Astrocyte (in vitro differentiated cells and primary cell): ENCODE data around the gene GMCL2.

Experiments
- EZH2 ChIP-seq: IDR thresholded peaks from 2 replicates; pipeline ENCODE4 v1.6.1; 2012; ENCODE audit warnings: mild to moderate bottlenecking, low read length, inconsistent platforms; ENCODE audit not compliant: insufficient read depth
- TF ChIP-seq, protein P1 (sequence below): IDR thresholded peaks from 2 replicates; pipeline ENCODE4 v1.5.1; 2011; ENCODE audit warnings: low read depth, mild to moderate bottlenecking, inconsistent platforms, low read length, moderate library complexity; ENCODE audit not compliant: insufficient read depth

DNA sequence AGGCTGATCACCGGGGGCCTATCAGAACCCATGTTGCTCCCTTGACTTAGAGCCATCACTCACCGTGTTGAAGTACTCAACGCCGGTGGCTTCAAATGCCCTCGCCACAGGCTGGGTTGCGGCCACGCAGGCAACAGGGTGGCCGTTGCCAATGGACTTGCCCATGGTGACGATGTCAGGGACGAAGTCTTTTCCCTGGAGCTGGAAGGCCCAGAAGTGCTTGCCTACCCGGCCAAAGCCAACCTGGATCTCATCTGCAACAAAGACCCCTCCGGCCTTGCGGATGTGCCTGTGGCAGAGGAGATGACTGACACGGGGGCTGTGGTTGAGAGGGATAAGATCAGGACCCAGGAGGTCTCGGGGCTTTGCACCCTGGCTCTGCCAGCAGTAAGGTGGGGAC, 35.1 kb upstream of the GMCL2 start:
- no peak for TF ChIP-seq EZH2
- TF ChIP-seq, protein P1, sequence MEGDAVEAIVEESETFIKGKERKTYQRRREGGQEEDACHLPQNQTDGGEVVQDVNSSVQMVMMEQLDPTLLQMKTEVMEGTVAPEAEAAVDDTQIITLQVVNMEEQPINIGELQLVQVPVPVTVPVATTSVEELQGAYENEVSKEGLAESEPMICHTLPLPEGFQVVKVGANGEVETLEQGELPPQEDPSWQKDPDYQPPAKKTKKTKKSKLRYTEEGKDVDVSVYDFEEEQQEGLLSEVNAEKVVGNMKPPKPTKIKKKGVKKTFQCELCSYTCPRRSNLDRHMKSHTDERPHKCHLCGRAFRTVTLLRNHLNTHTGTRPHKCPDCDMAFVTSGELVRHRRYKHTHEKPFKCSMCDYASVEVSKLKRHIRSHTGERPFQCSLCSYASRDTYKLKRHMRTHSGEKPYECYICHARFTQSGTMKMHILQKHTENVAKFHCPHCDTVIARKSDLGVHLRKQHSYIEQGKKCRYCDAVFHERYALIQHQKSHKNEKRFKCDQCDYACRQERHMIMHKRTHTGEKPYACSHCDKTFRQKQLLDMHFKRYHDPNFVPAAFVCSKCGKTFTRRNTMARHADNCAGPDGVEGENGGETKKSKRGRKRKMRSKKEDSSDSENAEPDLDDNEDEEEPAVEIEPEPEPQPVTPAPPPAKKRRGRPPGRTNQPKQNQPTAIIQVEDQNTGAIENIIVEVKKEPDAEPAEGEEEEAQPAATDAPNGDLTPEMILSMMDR: no peak
